GM21515 (cell line): ENCODE data around the gene CDH22.

Experiments
- ATAC-seq: cut with Tn5 transposase; IDR thresholded peaks from one replicate; pipeline ENCODE4 v1.9.1; 2021; ENCODE audit not compliant: unreplicated experiment

CDH22 gene

DNA sequence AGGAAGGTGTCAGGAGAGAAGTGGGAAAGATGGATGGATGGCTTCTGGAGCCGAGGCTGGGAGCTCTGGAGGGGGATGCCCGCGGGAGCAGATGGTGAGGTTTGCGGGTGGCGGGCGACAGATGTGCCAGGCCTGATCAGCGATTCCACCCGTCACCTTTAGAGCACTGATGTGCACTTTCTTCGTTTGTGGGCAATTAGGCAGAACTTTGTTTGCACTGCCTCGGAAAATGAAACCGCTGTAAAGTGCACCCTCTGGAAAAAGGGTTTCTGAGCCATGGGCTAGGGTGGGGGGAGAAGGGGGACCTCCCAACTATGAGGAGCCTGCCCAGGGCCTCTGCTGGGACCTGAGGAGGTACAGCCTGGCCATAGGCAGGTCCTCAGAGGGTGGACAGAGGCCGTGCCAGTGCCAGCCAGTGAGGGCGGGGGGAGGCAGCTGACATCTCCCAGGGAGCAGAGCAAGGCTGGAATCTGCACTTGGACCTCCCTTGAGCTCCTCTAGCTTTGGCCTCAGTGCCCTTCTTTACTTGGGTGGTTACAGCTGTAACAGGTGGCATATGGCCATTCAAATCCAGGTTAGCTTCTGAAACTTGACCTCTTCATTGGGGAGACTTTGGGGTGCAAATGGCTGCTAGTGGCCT, 131.4 kb downstream of the CDH22 start:
- ATAC-seq, result no peak

DNA sequence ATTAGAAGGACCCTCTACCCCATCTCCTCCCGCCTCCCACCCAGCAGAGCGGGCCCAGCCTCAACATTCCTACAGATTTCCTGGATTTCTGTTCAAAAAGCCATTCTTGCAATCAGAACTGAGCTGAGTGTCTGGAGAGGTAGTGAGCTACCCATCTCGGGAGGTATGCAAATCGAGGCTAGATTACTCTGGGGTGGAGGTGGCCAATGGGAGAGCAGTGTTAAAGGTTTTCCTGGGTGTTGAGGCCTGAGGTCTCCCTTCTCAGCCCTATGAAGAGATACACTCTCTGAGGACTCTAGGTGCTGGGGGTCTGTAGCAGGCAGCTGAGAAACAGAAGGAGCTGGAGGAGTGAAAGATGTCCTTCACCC, 133.2 kb downstream of the CDH22 start:
- no peak for ATAC-seq

DNA sequence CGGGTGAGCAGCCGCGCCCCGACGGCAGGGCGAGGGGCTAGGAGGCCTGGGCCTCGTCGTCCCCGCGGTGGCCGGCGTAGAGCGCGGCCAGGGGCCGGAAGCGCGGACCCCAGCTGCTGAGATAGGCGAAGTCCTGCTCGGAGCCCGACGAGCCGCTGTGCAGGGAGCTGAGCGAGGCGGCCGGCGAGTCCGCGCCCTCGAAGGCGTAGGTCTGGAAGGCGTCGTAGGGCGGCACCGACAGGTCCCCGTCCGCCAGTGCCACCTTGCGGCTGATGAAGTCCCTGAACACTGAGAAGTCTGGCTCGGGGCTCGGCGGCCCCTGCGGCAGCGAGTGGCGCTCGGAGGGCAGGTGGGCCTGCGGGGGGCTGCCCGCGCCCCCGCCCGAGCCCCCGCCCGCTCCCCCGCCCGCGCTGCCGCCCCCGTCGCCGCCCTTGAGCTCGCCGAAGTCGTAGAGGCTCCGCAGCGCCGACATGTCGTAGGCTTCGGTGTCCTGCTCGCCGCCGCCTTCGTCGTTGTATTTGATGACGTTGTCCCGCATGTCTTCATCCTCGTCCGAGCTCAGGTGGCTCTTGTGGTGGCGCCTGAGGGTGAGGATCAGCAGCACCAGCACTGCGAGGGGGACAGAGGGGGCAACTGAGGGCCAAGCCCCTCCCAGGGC, 133.7 kb downstream of the CDH22 start:
- no peak for ATAC-seq

DNA sequence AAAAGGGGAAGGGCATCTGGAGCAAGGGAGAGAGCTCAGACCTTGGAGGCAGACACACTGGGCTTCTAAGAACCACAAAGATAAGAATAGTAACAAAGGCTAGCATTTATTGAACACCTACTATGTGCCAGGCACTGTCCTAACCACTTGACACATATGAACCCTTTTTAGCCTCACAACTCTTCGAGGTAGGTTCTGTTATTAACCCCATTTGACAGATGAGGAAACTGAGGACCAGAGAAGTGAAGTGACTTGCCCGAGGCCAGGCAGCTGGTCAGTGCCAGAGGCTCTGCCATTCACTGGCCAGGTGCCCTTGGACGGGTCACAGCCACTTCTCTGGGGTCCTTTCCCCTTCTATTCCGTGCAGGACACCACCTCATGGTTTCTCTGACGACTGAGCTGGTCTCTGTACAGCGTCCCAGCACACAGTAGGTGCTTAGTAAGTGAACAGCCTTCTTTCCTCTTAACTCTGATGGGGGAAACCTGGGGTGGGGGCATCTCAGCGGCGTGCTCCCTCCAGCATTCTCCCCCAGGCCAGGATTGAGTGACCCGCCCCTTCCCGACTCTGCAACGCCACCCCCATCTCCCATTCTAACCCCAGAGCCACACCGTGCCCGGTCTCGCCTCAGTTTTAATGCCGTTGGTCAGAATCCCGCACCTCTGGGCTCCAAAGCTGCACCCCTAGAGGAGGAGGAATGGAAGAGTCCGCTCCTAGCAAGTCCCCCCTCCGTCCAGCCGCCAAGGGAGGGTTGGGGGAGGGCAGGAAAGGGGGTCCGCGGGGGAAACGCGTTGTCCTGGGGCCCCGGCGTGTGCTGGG, 134.4 kb downstream of the CDH22 start:
- no peak for ATAC-seq

DNA sequence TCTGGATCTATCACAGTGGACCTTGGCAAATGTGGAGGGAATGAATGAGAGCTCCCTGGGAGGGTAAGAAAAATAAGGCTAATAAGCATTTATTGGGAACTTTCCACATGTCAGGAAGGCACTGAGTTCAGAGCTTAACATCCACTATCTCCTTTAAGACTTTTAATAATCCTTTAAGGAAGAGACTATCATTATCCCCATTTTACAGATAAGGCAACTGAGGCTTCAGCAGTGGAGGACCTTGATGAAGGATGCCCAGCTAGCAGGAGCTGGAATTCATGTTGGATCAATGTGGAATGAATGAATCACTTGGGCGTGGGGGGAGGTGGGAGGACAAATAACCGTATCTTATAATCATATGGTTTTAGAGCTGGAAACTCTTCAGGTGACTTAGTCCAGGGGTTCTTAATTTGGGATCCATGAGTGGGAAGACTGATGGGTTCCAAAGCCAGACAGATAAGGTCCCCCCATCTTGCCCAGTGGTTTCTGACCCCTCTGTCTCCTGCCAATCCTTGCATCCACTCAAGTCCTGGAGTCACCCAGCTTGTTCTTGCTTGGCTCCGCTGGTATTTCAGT, 135.2 kb downstream of the CDH22 start:
- no peak for ATAC-seq

DNA sequence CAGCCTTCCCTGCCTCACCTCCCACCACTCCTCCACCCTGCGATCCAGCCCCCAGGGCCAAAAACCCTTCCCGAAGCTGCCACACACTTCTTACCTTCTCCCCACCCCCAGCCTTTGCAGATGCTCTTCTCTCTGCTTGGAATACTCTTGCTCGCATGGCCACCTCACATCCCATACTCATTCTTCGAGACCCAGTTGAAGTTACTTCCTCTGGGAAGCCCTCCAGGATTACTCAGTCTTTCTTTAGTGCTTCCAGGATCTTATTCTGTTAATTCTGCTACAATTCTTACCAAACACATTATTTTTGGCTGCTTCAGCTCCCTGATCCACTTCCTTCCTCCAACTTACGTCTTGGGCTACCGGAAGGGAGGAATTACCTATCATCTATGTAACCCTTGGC, 135.8 kb downstream of the CDH22 start:
- ATAC-seq, result no peak

DNA sequence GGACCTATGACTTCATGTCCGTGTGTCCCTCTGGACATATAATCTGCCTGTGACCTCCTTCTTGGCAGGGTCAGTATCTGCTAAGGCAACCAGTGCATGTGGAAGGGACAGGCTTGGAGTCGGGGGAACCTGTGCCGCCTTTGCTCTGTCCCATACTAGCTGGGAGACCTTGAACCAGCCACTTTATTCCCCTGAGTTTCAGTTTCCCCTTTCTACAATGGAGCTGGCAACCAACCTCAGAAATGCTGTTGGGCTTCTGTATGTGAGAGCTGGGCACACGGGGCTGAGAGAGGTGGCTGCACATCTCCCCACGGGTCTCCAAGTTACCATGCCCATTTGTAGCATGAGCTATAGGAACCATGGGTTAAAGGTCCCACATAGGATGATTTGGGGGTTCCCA, 136.4 kb downstream of the CDH22 start:
- no peak for ATAC-seq

DNA sequence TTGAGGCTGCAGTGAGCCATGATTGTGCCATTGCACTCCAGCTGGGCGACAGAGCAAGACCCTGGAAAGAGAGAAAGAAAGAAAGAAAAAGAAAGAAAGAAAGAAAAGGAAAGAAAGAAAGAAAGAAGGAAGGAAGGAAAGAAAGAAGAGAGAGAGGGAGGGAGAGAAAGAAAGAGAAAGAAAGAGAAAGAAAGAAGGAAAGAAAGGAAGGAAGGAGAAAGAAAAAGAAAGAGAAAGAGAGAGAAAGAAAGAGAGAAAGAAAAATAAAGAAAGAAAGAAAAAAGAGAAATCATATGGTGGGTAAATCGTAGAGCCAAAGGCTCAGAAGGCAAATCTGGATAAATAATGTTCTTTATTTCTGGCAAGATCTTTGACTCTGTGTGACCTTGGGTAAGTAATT, 136.8 kb downstream of the CDH22 start:
- no peak for ATAC-seq

DNA sequence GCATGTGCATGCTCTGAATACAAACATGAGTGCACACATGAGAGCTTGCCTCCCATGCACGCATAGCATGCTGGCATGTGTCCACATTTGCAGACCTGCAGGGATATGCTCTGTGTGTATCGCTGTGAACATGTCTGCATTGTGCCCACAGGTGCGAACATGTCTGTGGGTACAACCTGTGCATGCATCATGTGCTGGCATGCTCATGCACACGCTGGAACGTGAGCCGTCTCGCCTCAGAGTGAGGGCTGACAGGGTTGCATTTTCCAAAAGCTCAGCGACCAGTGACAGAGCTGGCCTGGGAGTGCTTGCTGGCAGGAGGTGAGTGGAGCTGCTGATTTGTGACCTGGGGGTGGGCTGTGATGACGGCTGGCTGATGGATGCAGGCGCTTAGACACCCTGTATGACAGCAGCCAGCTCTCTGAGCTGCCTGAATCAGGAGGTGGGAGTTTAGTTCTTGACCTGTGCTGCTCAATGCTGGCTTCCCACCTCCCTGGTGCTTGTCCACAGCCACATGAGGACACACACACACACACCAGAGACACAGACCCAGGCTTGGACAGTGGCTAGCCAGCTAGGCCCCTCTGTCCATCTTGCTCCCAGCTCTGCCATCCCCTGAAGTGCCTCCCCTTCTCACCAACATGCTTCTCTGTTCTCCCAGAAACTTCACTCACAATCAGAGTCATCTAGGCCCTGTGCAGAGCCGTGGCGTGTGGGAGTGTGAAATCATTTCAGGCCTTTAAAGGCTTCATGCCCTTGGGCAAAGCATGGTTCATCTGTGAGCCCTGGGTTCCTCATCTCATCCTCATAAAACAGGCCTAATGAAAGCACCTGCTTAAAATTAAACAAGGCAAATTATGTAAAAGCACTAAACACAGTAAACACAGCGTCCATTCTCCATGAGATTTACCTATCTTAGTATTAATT, 138.8 kb downstream of the CDH22 start:
- no peak for ATAC-seq

DNA sequence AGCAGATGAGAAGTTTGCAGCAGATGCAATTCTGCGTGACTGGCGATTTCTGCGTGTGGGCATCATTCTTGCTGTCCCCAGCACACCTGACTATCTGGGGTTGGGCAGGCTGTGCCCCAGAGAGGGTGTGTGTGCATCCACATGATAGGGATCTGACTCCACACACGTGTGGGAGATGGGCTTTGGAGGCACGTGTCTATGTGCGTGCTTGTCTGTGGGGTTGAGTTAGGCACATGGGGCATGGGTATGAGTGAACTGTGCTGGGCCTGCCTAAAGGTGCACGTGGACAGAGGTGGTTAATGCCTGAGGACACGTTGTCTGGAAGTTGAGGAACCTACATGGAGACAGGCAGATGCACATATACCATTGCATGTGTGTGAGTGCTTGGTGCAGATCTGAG, 139.9 kb downstream of the CDH22 start:
- no peak for ATAC-seq

DNA sequence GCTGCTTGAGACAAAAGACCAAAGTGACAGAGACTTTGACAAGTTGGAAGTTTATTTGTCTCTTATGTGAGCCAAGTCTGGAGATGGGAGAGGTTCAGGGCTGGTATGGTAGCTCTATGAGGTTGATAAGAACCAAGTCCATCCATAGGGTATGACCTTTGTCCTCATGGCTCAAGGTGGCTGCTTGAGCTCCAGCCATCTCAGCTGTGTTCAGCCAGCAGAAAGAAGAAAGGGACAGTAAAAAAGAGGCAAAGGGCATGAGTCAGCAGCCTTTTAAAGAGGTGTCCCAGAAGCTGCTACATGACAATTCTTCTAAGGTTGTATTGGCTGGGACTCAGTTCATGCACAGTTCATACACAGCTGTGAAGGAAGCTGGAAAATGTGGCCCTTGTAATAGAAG, 141.2 kb downstream of the CDH22 start:
- ATAC-seq, result no peak

DNA sequence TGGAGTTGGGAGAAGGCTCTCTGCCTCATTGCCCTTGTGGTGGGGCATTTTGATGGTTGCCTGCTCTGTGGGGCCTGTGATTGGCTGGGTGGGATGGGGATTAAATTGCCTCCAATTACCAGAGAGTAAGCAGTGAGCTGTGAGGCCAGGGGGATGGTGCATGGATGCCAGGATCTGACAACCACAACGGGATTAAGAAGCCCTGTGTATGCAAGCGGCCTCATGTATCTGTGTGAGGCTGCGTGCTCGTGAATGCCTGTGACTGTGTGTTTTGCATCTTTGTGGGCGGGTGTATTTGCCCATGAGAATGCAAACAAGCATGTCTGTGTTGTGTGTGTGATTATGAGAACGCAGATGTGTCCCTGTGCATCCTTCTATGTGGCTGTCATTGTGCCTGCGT, 144.0 kb downstream of the CDH22 start:
- no peak for ATAC-seq

DNA sequence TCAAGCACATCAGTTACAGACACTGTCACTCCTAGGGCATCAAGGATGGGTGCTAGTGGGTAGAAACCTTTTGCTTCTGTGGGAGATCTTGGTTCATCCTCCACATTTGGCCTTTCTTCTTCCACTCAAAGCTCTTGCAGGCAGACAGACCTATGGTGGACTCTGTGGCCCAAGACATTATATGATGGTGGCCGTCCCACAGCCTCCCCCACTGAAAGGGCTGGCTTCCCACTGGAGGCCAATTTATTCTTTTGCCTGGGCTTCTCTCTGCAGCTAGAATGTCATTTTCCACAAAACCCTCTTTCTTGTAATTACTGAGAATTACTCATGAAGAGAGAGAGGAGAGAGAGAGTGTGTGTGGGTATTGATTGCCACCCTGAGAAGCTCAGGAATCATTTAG, 146.4 kb downstream of the CDH22 start:
- ATAC-seq, result no peak

DNA sequence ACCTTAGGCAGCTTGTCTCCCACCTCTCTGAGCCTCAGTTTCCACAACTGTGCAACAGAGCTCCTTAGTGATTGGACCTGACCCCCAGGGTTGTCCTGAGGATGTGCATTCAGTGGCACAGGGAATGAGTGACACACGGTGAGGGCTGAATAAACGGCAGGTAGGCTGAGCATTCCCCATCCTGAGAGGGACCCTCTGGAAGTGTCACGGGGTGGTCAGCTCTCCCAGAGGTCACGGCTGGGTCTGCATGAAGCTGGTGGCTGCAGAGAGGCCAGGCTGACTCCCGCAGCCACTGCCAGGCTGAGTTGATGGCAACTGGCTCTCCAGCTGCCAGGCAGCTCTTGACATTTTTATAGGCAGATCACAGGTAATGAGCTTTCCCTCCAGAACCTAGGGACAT, 147.6 kb downstream of the CDH22 start:
- no peak for ATAC-seq

DNA sequence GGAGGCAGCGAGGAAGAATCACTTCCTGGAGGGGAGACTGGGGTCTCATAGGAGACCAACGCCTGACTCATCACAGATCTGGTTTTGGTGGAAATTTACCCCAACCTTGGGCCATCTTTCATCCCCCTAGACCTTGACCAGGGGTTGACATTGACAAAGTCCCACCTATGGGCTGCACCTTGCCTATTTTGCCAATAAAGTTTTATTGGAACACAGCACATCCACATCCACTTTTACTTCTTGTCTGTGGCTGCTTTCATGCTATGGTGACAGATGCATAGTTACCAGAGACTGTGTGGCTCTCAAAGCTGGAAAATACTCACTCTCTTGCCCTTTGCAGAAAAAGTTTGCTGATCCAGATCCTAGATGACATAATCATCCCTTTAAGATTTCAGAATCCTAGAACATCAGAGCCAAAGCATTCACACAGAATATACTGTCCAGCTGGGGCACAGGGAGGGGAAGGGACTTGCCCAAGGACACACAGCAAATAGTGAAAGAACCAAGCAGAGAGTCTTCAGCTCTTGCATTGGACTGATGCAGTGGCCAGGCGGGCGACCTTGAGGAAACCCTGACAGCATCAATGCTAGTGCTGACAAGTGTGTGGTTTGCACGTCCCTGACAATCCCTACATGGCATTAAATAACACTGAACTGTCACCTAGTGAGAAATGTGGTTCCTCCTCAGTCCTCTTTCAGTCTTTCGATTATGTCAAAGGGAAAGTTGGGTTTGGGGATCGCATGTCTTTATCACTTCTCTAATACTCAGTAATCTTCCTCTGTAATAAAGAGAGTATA, 149.0 kb downstream of the CDH22 start:
- ATAC-seq, result no peak

DNA sequence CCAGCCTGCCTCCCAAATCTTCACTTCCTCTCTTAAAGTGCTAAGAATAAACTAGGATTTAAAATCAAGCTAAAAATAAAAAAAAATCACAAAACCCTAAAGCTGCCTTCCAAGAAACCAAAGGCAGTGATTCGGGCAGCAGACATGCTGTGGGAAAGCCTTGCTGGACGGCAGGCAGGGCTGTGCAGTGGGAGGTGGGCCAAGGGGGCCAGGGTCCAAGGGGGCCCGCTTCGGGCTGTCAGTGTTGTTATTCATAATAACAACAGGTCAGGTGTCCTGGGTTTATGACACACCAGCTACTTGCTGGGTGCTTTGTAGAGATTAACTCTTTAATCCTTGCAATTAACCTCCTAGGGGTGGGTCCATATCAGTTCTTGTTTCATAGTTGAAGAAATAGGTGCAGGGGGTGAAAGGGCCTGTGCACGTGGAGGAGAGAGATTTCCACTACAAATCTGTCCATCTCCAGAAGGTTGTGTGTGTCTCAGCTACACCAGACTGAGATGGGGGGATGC, 149.8 kb downstream of the CDH22 start:
- ATAC-seq, result no peak

DNA sequence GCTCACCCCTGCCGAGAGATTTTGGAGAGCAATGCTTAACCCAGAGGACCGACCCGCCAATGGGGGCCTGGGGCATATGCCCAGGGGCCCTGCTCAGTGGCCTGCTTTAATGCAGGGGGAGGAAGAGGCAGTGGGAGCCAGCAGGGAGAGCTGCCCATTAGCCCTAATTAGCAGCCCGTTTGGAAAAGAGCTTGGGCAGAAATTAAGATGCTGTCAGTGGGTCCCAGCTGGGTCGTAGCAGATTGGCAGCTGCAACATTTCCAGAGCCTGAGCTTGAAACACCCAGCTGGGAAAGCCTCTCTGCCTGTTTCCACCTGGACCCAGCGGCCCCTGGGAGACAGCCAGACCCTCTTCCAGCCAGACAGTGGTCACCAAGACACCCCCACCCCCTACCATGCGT, 150.7 kb downstream of the CDH22 start:
- ATAC-seq, result no peak

DNA sequence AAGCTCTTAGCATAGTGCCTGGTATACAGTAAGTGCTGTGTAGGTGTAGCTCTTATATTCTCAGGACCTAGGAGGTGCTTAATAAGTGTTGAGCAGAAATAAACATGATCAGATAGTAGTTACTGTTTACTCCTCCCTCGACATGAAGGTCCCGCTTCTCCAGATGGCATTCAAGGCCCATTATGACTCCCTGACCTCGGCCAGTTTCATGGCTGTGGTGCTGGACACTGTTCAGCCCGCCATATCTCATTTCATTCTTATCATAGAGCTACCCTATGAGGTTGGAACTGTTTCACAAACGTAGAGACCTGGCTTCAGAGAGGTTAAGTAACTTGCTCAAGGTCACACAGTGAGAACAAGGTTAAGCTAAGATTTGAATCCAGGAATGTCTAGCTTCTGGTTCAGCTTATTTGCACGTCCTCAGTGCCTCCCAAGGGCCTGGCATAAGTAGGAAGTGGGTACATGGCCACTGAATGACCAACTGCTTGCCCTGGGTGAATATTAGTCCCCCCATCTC, 151.2 kb downstream of the CDH22 start:
- ATAC-seq, result no peak

DNA sequence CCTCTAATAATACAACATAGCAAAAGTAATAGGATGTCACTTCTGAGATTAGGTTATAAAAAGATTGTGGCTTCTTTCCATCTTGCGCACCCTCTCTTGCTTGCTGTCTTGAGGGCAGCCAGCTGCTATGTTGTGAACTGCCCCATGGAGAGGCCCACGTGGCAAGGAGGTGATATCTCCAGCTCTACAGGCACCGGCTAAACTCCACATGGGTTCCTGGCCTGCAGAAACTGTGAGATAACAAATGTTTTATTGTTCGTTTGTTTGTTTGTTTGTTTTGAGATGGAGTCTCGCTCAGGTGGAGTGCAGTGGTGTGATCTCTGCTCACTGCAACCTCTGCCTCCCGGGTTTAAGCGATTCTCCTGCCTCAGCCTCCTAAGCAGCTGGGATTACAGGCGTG, 152.2 kb downstream of the CDH22 start:
- no peak for ATAC-seq

DNA sequence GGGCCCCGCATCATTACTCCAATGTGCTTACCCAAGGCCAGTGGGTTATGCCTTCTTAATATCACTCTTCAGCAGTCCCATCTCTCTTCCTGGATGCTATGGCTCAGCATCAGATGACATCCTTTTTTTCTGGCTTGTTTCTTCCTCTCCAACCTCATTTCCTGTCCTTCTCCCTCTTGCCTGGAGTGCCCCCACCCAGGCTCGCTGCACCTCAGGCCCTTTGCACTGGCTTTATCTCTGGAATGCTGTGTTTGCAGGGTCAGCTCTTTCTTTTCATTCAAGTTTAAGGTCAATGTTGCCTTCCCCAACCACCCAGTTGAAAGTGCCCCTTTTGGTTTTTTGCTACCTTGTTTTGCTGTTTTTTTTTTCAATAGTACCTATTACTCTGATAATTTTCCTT, 153.5 kb downstream of the CDH22 start:
- ATAC-seq, result no peak
